ENCODE data around the gene RHOC. TPM values are rescaled to one million over a fixed set of nuclear protein-coding genes. Genes with fewer than 3 reads are reported as not detected.
A peak's percentile ranks its signal among the peaks of the same experiment; 100 is the strongest.
"Not testable (repeated sequence)": the region's sequence is repeated elsewhere in the genome, so short reads cannot be mapped to it uniquely, and the experiment has no call there.

The RHOC gene
- total RNA-seq, result 37.6 TPM

DNA sequence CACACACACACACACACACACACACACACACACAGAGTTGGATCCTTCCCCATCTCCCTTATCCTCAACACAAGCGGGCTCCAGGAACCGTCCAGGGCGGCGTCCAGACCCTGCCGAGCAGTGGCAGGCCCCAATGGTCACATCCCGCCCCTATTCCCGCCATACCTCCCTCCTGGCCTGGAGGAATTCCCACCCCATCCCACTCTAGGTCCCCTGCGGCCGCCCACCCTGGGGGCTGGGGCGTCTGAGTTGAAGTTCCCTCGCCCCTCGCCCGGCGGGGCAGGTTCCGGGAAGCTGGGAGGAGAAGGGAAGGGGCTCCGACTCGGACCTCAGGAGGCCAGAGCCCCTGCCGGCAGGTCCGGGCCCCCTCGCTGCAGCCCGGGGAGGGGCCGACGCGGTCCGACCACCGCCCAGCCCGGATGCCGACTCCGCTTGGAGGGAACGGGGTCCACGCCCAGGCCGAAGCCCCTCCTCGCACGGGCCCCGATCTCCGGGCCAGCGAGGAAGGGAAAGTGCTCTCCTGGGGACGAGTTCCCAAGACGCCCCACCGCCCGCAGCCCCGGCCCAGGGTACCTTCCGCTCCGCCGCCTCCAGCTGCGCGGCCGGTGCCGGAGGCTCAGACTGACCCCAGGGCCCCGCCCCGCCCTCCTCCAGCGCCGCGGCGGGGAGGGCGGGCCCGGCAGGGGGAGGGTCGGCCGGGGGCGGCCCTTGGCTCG is at the start of gene RHOC:
TSS of gene RHOC (minus strand) at position 623 of the 716 bp plus-strand sequence. CDS start 3,328 bp downstream, outside the sequence.
- DNase-seq, result no peak

DNA sequence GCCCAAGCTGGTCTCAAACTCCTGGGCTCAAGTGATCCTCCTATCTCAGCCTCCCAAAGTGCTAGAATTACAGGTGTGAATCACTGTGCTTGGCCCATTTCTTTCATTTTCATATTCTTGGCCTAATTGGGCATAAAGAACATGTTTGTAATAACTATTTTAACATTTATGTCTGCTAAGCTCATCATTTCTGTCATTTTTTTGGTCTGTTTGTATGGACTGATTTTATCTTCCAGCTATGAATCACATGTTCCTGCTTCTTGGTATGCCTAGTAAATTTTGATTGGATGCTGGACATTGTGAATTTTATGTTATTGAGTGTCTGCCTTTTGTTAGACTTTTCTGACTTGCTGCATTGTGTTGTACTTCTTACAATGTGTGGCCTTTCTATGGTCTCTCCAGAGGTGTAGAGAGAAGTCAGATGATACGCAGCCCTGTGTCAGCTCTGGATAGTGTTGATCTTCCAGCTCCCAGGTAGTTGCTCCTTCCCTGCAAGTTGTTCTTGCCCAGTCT is 47.2 kb upstream of the RHOC start:
- DNase-seq, result no peak

DNA sequence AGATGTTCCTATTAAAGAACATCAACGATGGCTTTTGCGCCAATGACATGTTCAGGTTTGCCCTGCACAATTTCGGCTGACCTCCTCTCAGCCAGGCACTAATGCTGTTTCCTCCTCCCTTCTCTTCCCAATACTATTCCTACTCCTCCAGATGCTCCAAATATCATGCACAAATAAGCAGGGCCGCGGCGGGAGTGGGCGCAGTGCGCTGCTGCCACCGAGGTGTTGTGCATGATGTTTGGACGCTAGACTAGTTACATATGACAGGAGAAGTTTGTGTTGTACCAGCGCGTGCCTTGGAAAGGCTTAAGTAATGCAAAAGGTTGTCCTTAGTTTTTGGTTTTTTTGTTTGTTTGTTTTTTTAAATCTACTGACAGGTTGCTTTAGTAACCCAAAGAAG is 41.5 kb upstream of the RHOC start:
- no peak for DNase-seq

DNA sequence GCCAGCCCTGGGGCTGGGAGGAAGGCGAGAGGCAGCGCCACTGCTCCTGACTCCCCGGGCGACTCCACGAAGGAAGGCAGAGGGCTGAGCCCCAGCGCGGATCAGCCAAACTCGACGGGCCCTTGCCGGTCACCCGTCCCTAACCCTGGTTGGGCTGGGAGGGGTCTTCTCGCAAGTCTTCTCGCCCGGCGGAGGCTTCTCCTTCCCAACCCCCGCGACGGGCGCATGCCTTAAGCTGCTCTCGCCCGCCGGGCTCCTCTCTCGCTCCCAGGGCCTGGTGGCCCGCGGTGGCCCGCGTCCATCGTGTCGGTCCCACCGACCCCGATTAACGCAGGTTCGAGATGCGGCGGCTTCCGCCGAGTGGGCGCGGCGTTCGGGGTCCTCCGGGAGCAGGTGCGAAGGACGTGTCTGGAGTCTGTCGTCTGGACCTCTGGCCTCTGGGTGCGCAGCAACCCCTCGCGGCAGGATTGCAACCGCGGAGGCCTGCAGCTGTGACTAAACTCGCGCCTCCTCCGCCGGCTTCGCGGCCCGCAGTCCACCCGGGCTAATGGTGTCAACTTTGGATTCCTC is 37.2 kb upstream of the RHOC start:
- DNase-seq, result no peak

DNA sequence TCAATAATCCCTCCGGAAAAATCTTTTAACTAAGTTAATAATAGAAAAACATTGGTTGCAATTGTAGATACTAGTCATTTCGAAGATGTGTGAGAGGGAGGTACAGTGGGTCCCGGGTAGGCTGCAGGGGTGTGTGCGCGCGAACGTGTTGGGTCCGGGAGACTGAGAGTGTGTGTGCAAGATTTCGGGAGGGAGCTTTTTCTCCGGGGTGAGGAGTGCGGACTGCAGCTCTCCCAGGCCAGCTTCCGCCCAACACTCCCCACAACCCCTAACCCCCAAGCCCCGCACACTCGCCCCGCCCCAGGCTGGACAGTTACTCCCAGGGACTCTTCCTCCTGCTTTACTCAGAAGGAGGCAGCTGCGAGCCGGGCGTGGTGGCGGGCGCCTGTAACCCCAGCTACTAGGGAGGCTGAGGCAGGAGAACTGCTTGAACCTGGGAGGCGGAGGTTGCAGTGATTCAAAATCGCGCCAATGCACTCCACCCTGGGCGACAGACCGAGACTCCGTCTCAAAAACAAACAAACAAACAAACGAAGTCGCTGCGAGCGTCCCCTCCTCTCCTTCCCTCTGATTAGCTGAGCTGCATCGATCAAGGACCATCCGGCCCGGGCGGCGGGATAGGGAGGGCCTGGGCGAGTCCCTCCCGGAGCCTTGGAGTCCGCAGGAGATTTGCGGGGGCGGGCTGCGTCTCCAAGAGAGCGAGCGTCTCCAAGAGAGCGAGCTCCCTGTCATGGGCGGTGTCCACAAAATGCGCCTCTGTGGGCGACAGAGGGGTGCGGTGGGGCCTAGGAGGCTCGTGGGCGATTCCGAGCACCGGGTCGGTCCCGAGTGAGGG is 36.5 kb upstream of the RHOC start:
- no peak for DNase-seq

DNA sequence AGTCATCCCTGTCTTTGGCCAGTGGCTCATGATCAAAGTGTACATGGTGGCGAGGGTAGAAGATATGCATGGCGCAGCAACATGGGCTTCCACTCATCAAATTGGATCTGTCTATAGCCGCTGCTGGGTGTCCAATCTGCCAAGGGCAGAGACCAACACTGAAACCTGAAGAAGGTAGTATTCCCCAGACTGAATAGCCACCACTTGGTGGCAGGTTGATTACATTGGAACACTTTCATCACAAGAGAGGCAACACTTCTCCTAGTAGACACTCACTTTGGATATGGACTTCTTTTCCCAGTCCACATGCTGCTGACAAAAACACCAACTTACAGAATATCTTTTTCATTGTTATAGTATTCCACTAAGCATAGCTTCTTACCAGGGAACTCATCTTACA is 30.6 kb upstream of the RHOC start:
- DNase-seq, result no peak

DNA sequence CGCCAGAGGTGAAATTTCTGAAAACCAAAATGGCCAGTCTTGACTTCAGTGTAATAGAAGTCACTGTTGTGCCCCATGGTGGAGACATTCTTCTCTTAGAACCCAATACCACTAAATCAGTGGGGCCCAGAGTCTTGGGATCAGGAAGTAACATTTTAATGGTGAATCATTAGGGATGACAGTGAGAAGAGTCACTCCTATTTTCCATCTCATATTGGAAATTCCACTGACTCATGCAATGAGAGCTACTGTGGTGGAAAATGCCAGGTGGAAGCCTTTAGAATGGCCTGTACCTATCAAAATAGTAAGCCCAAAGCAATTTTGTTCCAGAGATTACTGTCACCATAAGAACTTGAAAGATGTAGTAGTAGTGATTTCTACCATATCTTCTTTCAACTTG is 28.8 kb upstream of the RHOC start:
- DNase-seq, result no peak

DNA sequence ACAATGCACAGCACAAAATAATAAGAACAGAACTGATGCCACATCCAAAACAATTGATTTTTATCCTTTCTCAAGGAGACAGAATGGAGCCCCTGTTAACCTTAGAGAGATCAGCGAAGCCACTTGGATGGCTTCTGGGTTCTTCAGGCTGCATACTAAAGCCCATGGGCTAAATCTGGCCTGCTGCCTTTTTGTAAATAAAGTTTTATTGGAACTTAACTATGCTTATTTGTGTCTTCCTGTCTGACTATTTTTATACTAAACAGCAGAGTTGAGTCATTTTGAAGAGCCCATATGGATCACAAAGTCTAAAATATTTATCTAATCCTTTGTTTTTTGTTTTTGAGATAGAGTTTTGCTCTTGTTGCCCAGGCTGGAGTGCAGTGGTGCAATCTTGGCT is 24.5 kb upstream of the RHOC start:
- DNase-seq, result no peak

DNA sequence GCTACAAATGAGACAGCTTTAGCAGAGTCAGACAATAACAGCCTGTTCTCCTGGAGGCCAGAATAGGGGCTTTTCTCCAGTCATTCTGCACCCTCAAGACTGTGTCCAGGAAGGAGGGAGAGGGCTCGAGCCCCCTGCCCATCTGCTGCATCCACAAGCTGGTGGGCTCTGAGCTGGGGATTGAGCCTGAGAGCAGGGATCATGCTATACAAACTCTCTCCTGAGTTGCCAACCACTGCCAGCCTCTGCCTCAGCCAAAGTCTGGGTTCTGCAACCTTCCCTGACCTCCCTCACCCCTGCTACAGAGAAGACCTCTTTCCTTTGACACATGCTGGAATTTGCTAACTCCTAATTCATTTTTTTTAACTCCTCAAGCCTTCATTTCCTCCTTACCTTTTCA is 23.0 kb upstream of the RHOC start:
- no peak for DNase-seq

DNA sequence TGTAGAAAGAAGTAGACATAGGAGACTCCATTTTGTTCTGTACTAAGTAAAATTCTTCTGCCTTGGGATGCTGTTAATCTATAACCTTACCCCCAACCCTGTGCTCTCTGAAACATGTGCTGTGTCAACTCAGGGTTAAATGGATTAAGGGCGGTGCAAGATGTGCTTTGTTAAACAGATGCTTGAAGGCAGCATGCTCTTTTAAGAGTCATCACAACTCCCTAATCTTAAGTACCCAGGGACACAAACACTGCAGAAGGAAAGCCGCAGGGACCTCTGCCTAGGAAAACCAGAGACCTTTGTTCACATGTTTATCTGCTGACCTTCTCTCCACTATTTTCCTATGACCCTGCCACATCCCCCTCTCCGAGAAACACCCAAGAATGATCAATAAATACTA is 22.1 kb upstream of the RHOC start:
- DNase-seq, result not testable (repeated sequence)

DNA sequence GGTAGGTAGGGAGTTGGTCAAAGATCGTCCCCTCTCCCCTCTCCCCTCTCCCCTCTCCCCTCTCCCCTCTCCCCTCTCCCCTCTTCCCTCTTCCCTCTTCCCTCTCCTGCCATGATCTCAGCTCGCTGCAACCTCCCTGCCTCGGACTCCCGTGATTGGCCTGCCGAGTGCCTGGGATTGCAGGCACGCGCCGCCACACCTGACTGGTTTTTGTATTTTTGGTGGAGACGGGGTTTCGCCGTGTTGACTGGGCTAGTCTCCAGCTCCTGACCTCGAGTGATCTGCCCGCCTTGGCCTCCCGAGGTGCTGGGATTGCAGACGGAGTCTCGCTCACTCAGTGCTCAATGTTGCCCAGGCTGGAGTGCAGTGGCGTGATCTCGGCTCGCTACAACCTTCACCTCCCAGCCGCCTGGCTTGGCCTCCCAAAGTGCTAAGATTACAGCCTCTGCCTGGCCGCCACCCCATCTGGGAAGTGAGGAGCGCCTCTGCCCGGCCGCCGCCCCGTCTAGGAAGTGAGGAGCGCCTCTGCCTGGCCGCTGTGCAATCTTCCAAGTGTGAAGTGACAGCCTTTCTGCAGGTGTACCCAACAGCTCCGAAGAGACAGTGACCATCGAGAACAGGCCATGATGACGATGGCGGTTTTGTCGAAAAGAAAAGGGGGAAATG is 21.5 kb upstream of the RHOC start:
- not testable (repeated sequence) for DNase-seq

DNA sequence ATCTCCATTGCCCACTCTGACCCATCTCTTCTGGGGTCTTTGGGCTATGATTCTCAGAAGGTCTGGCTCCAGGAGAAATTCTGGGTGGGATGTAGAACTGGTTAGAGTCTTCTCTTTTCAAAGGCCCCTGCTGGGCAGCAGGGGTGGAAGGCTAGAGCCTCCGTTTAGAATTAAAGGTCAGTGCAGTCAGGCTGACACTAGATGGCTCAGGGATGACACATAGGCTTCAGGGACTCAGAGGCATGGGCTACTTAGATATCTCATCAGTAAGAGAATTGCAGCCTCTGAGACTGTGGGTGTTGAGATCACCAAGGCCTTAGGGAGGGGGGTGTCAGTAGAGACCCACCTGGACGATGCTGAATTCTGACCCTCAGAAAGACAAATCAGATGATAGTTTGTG is 20.8 kb upstream of the RHOC start:
- DNase-seq, result no peak

DNA sequence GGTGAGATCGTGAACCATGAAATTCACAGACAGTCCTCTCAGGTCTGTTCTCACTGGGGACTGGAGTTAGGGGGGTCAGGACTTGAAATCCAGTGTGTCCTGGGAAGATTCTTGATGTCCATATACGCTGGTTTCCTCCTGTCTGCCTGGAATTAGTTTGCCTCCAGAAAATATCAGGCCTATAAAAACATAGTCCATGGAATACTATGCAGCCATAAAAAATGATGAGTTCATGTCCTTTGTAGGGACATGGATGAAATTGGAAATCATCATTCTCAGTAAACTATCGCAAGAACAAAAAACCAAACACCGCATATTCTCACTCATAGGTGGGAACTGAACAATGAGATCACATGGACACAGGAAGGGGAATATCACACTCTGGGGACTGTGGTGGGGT is 17.3 kb upstream of the RHOC start:
- not testable (repeated sequence) for DNase-seq

DNA sequence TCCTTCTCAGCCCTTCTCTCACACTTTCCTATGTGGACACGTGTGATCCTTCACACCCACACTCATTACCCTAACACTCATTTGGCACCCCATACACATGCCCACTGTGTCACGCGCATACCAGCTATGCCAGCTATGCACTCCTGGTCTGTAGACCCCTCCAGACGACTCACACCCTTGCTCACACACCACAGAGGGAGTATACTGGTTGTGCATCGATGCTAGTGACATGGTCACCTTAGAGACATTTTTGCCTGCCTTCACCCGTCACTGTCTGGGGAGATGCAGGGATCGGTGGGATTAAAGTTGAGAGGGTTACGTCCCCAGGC is 16.5 kb upstream of the RHOC start:
- DNase-seq, result no peak

DNA sequence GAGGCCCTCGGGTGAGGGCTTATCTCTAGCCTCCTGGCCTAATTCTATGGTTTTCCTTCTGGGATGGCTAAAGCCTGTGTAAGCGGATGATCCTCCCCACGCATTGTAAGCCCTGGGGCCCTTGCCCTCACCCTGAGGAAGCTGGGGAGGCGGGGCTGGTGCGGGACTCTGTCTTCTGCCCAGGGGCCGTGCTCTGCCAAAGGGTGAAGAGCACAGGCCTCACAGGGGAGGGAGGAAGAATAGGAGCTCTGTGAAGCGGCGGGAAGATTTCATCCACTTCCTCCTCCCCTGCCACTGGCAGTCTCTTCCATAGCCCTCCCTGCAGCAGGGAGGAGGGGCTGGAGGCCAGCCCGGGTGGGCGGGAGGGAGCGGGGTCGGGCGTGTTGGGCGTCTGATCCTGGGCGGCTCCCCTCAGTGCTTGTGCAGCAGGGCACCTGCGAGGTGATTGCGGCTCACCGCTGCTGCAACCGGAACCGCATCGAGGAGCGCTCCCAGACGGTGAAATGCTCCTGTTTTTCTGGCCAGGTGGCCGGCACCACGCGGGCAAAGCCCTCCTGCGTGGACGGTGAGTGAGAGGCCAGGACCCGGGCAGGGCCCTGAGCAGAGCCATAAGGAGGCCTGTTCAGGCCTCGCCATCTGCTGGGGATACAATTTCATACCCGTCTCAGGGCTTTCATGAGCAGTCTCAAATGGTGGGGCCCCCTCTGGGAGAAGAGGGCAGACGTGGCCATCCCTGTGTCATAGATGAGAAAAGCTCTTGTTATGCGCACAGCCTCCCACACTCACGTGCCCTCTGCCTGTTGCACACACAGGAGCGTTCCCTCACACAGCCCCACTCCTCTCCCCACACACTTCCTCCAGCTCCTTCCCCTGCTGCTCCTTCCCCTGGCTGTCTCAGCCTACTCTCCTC is 15.9 kb upstream of the RHOC start:
- no peak for DNase-seq

DNA sequence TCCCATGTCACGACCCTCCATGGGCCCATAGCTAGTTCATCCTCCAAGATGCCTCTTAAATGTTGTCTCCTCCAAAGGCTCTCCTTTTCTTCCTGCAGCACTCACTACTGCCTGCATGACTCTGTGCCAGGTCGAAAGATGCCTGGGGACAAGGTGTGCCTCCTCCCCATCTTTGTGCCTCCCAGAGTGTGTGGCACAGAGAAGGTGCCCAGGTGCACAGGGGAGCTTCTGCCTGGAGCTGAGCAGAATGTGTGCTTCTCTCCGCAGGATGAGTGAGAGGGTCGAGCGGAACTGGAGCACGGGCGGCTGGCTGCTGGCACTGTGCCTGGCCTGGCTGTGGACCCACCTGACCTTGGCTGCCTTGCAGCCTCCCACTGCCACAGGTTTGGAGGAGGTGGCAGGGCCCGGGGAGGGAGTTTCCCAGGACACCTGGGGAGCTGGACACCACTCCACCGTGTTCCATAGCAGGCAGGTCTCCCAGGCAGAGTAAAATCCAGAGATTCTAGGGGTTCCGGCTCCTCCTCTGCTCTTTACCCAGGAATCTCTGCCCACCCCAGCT is 15.1 kb upstream of the RHOC start:
- DNase-seq, result no peak

DNA sequence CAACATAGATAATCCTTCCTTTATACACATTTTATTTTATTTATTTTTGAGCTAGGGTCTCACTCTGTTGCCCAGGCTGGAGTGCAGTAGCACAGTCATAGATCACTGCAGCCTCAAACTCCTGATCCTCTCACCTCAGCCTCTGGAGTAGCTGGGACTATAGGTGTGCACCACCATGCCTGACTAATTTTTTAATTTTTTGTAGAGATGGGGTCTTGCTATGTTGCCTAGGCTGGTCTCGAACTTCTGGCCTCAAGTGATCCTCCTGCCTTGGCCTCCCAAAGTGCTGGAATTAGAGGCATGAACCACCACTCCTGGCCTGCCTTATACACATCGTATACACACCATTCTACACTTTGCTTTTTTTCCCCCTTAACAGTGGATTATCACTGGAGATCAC is 14.4 kb upstream of the RHOC start:
- DNase-seq, result not testable (repeated sequence)

DNA sequence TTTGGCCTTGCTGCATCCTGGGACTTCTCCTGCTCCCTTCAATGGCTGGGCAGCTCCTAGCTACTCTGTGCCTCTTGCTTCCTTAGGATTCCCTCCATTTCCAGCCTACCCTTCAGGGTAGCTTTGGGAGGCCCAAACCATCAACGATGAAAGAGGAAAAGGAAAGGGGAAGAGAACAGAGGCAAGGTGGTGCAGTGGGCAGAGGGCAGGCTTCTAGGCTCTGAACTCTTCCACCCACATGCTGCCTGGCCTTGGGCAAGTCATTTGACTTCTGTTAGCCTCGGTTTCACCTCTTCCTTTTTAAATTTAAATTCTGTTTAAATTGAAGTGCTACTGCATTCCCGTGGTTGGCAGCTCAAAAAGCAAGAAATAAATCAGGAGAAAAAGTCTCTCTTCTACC is 13.9 kb upstream of the RHOC start:
- DNase-seq, result no peak

DNA sequence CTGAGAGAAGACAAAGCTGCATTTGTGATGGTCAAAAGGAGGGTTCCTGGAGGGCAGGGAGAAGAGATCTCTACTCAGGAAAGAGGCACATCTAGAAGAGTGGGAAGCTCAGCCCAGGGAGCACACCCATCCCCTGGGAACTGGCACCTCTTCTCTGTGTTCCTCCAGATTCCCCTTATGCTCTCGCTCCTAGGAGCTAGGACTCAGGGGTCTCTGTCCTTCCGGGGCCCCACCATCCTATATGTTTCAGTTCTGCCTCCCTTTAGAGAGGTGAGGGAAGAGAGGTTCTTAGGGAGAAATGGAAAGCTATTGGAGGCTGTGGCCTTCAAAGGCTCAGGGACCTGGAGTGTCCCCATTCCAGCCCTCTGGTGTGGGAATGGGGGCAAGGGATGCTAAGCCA is 12.8 kb upstream of the RHOC start:
- no peak for DNase-seq

DNA sequence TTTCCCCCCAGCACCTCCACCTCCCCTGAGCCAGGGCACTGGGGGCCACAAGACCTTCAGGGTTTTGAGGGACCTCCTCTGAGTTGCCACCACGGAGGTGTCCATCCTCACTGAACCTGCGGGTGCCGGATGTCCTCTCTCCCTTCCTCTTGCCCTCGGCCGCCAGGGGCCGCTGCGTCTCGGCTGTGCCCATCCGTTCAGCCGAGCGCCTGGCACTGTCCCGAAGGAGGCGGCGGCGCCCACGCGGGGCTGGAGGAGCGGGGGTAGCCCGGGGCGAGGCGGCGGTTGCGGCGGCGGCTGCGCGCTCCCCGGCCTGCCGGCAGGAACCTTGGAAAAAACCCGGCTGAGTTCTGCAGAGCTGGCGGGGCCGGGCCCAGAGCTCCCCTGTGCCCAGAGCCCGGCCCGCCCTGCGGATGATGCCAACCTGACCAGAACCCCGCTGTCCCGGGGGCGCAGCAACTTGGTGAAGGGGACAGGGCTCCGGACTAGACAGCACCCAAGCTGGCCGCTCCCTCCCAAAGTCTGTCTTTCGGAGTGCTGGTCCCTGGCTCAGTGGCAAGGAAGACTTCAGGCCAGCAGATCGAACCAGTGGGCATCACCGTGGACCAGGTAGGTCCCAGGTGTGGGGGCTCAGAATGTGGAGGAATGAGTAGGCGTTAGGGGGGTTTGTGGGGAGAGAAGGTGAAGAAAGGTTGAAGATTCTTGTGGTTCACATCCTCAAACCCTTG is 11.9 kb upstream of the RHOC start:
- peak; percentile 47 for DNase-seq
